PC-9 (cell line): ENCODE measurements around the gene OTOP2. TPM values are rescaled to one million over a fixed set of nuclear protein-coding genes. Genes with fewer than 3 reads are reported as not detected.

ENCODE experiments used
- Bru-seq: library from RNA; stranded (reverse); fragments of 400-500 nt; gene quantifications from one replicate; lab custom pipeline; 2021; lab: Mats Ljungman, UMichigan
- BruChase-seq, 2 experiments: library from RNA; stranded (reverse); fragments of 400-500 nt; gene quantifications; one replicate each; lab custom pipeline; 2021; lab: Mats Ljungman, UMichigan
- BruUV-seq: library from RNA; stranded (reverse); fragments of 400-500 nt; replicated peaks from 2 replicates; lab custom pipeline; 2021; lab: Mats Ljungman, UMichigan
- CTCF ChIA-PET: fragments of 300-600 bp; sonication (Branson Sonifier 250); formaldehyde crosslinking; loops from one replicate; lab custom pipeline; 2022; ENCODE audit warnings: antibody characterized with exemption; lab: Charles Lee
- POLR2A ChIA-PET: fragments of 300-600 bp; sonication (Branson Sonifier 250); formaldehyde crosslinking; loops from one replicate; lab custom pipeline; 2022; ENCODE audit warnings: antibody characterized with exemption; ENCODE audit not compliant: unreplicated experiment; lab: Charles Lee
- DNase-seq, 2 experiments: peaks; one replicate each; pipeline versions ENCODE4 v3.0.0 to v3.0.0-alpha.2; 2015 to 2022; ENCODE audit warnings: mixed read lengths in 1 of 2
- H2AFZ ChIP-seq: fragments of 200-600 bp; sonication (generic); 2 replicates; pipeline ENCODE4 v1.8.1; 2017; ENCODE audit warnings: antibody characterized with exemption
- H3F3A ChIP-seq: fragments of 200-600 bp; sonication (generic); 2 replicates; pipeline ENCODE4 v1.8.1; 2017; ENCODE audit warnings: antibody characterized with exemption, mild to moderate bottlenecking, low read depth; ENCODE audit not compliant: insufficient read depth
- H3K27ac ChIP-seq: fragments of 200-600 bp; sonication (generic); 2 replicates; pipeline ENCODE4 v1.6.1; 2016; ENCODE audit warnings: mixed run types
- H3K27me3 ChIP-seq: fragments of 200-600 bp; sonication (generic); 2 replicates; pipeline ENCODE4 v1.6.1; 2016; ENCODE audit warnings: low read depth, mixed run types; ENCODE audit not compliant: insufficient read depth
- H3K36me3 ChIP-seq: fragments of 200-600 bp; sonication (generic); 2 replicates; pipeline ENCODE4 v1.6.1; 2016; ENCODE audit warnings: low read depth, mixed run types
- H3K4me1 ChIP-seq: fragments of 200-600 bp; sonication (generic); replicated peaks from 2 replicates; pipeline ENCODE4 v1.6.1; 2016; ENCODE audit warnings: mixed run types; ENCODE audit not compliant: insufficient read depth
- H3K4me2 ChIP-seq: fragments of 200-600 bp; sonication (generic); 2 replicates; pipeline ENCODE4 v1.6.1; 2017; ENCODE audit warnings: mixed run types
- H3K4me3 ChIP-seq: fragments of 200-600 bp; sonication (generic); 2 replicates; pipeline ENCODE4 v1.6.1; 2016; ENCODE audit warnings: mixed run types
- H3K79me2 ChIP-seq: fragments of 200-600 bp; sonication (generic); 2 replicates; pipeline ENCODE4 v1.6.1; 2017; ENCODE audit warnings: low read depth, mixed run types
- H3K9me2 ChIP-seq: fragments of 200-600 bp; sonication (generic); 2 replicates; pipeline ENCODE4 v1.8.1; 2017; ENCODE audit warnings: mild to moderate bottlenecking; ENCODE audit not compliant: insufficient read depth
- H3K9me3 ChIP-seq: fragments of 200-600 bp; sonication (generic); 2 replicates; pipeline ENCODE4 v1.8.1; 2016; ENCODE audit warnings: low read depth; ENCODE audit not compliant: insufficient read depth
- H4K20me1 ChIP-seq: fragments of 200-600 bp; sonication (generic); 2 replicates; pipeline ENCODE4 v1.8.1; 2017; ENCODE audit not compliant: insufficient read depth
- CTCF ChIP-seq: fragments of 200-600 bp; sonication (generic); conservative IDR thresholded peaks from 2 replicates; pipeline ENCODE4 v1.6.1; 2017; ENCODE audit warnings: mixed run types, antibody characterized with exemption, mild to moderate bottlenecking, moderate library complexity
- EZH2 ChIP-seq: fragments of 200-600 bp; sonication (generic); IDR thresholded peaks from 2 replicates; pipeline ENCODE4 v1.8.0; 2017; ENCODE audit warnings: antibody characterized with exemption, low read depth
- intact Hi-C: fragments of 100-400 bp; cut with micrococcal nuclease; formaldehyde crosslinking; loops from one replicate; pipeline ENCODE4 v1.10.0; 2022; ENCODE audit not compliant: unreplicated experiment
- long read RNA-seq: library from polyadenylated mRNA; stranded (forward); transcript quantifications from one replicate; pipeline ENCODE4 v2.0.0, GENCODE V29; 2022
- total RNA-seq: library from RNA; stranded (reverse); gene quantifications from 2 replicates; pipeline ENCODE4 v1.2.3, GENCODE V29; 2021

The OTOP2 gene
- total RNA-seq, result not detected in 2 replicates
- Bru-seq, nascent RNA, result not detected
- BruChase-seq, experiment 1, labeled RNA remaining after a 2-hour chase, result not detected
- not detected for BruChase-seq, experiment 2, labeled RNA remaining after a 6-hour chase
- long read RNA-seq, result 0 reads

GRCh38 chr17:74924250-74924948 lies at the start of gene OTOP2:
TSS of gene OTOP2 (plus strand) at chr17:74924273. CDS start at chr17:74924633, 360 bp downstream.
- Histone ChIP-seq H3K4me1 (no peaks in the 10 kb centered on the region), H3K79me2 (no peaks in the 10 kb centered on the region), H3K9me2 (no peaks in the 10 kb centered on the region), H2AFZ (peak within 1 kb of the TSS; percentile 91), H3K27me3 (peaks cover 34% of the 10 kb centered on the region), H3K36me3 (no peaks in the 10 kb centered on the region), H3K27ac (no peak within 1 kb of the TSS), H3K9me3 (no peaks in the 10 kb centered on the region), H3K4me3 (peak within 1 kb of the TSS; percentile 55; the same call in 1 of the 2 replicates), H3K4me2 (peak within 1 kb of the TSS; percentile 94), H4K20me1 (no peaks in the 10 kb centered on the region), H3F3A (peaks cover 3% of the 10 kb centered on the region; the same call in 1 of the 2 replicates)
- DNase-seq, result no peak
- ChIA-PET POLR2A (no interaction called here), CTCF (interaction anchor here (0.6 kb wide), 1 partner anchor 36 kb away, joined by 5 read pairs; no protein-coding TSS in a partner anchor)
- intact Hi-C loops, result no loop called here
- no TSS peak for BruUV-seq
- TF ChIP-seq EZH2 (no peak), CTCF (no peak)

GRCh38 chr17:74874615-74875037 lies 49.4 kb upstream of the OTOP2 start:
- Histone ChIP-seq H3F3A (0 out of 2 replicates have a peak, but pooled peaks cover 4% of the 10 kb centered on the region), H3K27ac (no peak overlapping the region), H3K36me3 (no peaks in the 10 kb centered on the region), H4K20me1 (no peaks in the 10 kb centered on the region), H3K4me1 (peaks cover 26% of the 10 kb centered on the region), H3K4me2 (no peak overlapping the region), H3K9me2 (no peaks in the 10 kb centered on the region), H2AFZ (no peak overlapping the region), H3K79me2 (no peaks in the 10 kb centered on the region), H3K27me3 (no peaks in the 10 kb centered on the region), H3K4me3 (no peak overlapping the region), H3K9me3 (no peaks in the 10 kb centered on the region)
- CTCF ChIA-PET, result interaction anchor here (0.6 kb wide), 1 partner anchor 44 kb away, joined by 3 read pairs; no protein-coding TSS in a partner anchor
- DNase-seq, result no peak
- no TSS peak for BruUV-seq
- intact Hi-C loops, result loop anchor here (5.0 kb wide), 1 partner anchor 83 kb away; no protein-coding TSS in a partner anchor
- POLR2A ChIA-PET, result no interaction called here
- TF ChIP-seq EZH2, result no peak
- TF ChIP-seq CTCF, result no peak

GRCh38 chr17:74875155-74875976 lies 48.7 kb upstream of the OTOP2 start:
- peaks cover 26% of the 10 kb centered on the region for H3K4me1 ChIP-seq
- DNase-seq, result no peak
- H3K27me3 ChIP-seq, result no peaks in the 10 kb centered on the region
- no peaks in the 10 kb centered on the region for H4K20me1 ChIP-seq
- CTCF ChIA-PET, result no interaction called here
- intact Hi-C loops, result no loop called here
- TF ChIP-seq EZH2, result no peak
- TF ChIP-seq CTCF, result no peak
- no TSS peak for BruUV-seq
- no peak overlapping the region for H2AFZ ChIP-seq
- no peaks in the 10 kb centered on the region for H3K9me2 ChIP-seq
- POLR2A ChIA-PET, result no interaction called here
- no peaks in the 10 kb centered on the region for H3K79me2 ChIP-seq
- no peak overlapping the region for H3K4me3 ChIP-seq
- H3K4me2 ChIP-seq, result no peak overlapping the region
- H3F3A ChIP-seq, result 0 out of 2 replicates have a peak, but pooled peaks cover 4% of the 10 kb centered on the region
- H3K9me3 ChIP-seq, result no peaks in the 10 kb centered on the region
- no peak overlapping the region for H3K27ac ChIP-seq
- H3K36me3 ChIP-seq, result no peaks in the 10 kb centered on the region
